GM18870 (cell line): ENCODE data around the gene CLEC16A.

Source experiments
- ATAC-seq: cut with Tn5 transposase; IDR thresholded peaks from one replicate; pipeline ENCODE4 v1.9.1; 2021; ENCODE audit warnings: moderate library complexity; ENCODE audit not compliant: unreplicated experiment

Gene CLEC16A

GRCh38 chr16:11108466-11108805, 164.1 kb downstream of the CLEC16A start:
- ATAC-seq, result no peak

GRCh38 chr16:11109566-11109965, 165.2 kb downstream of the CLEC16A start:
- no peak for ATAC-seq

GRCh38 chr16:11111150-11111549, 166.8 kb downstream of the CLEC16A start:
- ATAC-seq, result no peak

- ATAC-seq, result no peak
These were observed 167.7 kb downstream of the CLEC16A start for GRCh38 chr16:11111856-11112634.

GRCh38 chr16:11112723-11113348, 168.5 kb downstream of the CLEC16A start:
- ATAC-seq, result no peak

- no peak for ATAC-seq
These were observed 170.2 kb downstream of the CLEC16A start for GRCh38 chr16:11114366-11115164.

GRCh38 chr16:11117576-11118211, 173.3 kb downstream of the CLEC16A start:
- no peak for ATAC-seq

GRCh38 chr16:11118479-11118878, 174.1 kb downstream of the CLEC16A start:
- ATAC-seq, result no peak

GRCh38 chr16:11121083-11121608, 176.8 kb downstream of the CLEC16A start:
- ATAC-seq, result no peak

- no peak for ATAC-seq
These were observed 177.7 kb downstream of the CLEC16A start for GRCh38 chr16:11121914-11122692.

- ATAC-seq, result no peak
These were observed 179.3 kb downstream of the CLEC16A start for GRCh38 chr16:11123666-11124065.

- ATAC-seq, result no peak
These were observed 181.6 kb downstream of the CLEC16A start for GRCh38 chr16:11125936-11126335.

GRCh38 chr16:11126399-11127054, 182.2 kb downstream of the CLEC16A start:
- no peak for ATAC-seq

- ATAC-seq, result no peak
These were observed 183.3 kb downstream of the CLEC16A start for GRCh38 chr16:11127610-11128195.

- ATAC-seq, result no peak
These were observed 184.1 kb downstream of the CLEC16A start for GRCh38 chr16:11128211-11129141.

GRCh38 chr16:11129378-11129781, 185.0 kb downstream of the CLEC16A start:
- no peak for ATAC-seq

GRCh38 chr16:11130978-11131665, 186.8 kb downstream of the CLEC16A start:
- no peak for ATAC-seq

- no peak for ATAC-seq
These were observed 187.3 kb downstream of the CLEC16A start for GRCh38 chr16:11131706-11132105.
